SKM-1 (cell line): ENCODE results near the gene CRKL.
"Not testable (repeated sequence)": the region's sequence is repeated elsewhere in the genome, so short reads cannot be mapped to it uniquely, and the experiment has no call there.

Experiments
- DNase-seq: peaks from one replicate; lab custom pipeline; 2025; ENCODE audit not compliant: unreplicated experiment; lab: John Stamatoyannopoulos, UW

The CRKL gene

DNA sequence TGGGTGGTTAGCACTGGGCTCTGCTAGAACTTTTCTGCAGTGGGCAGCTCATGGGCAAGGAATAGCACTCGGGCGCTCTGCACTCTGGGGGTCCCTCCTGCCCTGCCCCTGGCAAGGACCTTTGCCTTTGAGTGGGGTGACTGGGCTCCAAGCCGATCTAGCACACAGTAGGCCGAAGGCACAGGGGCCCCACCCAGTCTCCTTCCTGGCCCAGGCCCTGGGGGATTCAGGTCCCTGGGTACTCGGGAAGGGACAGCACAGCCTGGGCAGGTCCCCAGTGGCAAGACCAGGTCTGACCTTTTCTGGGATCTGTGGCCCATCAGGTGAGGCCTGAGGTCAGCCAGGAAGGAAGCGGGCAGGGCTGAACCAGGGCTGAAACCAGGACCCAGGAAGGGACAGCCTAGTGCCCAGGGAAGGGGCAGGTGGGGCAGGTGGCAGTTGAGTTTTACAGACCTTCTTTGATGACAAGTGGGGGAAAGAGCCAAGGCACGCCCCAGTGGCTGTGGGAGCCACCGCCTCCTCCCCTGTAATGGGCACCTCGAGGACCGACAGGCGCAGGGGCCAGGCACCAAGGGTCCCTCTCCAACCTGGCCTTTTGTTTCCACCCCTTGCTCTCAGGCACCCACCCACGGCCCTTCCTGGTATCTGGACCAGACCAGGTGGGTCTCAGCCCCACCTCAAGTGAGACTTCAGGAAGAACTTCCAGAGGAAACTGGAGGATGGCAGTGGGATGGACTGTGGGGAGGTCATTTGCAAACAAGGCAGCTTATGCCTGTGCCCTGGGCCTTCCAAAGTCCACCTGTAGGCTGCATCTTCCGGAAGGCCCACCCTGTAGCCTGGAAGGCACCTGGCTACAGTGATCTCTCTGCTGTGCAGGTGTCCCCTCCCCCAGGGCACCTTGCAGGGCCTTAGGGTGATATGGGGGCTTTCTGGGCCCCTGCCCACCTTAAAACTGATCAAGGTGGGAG is 49.0 kb downstream of the CRKL start:
- DNase-seq, result no peak

GRCh38 chr22:20966883-20967696 is 49.9 kb downstream of the CRKL start, which contains the start of gene AIFM3:
Gene AIFM3 (plus strand): TSS chr22:20967255. CDS start chr22:20967945, 690 bp downstream.
- DNase-seq, result no peak

- DNase-seq, result no peak
Measured at GRCh38 chr22:20967697-20968211, 50.5 kb downstream of the CRKL start.

- peak; percentile 68 for DNase-seq
Measured at GRCh38 chr22:20968281-20968977, 51.2 kb downstream of the CRKL start.

- no peak for DNase-seq
Measured at GRCh38 chr22:20970939-20971657, 53.9 kb downstream of the CRKL start.

DNA sequence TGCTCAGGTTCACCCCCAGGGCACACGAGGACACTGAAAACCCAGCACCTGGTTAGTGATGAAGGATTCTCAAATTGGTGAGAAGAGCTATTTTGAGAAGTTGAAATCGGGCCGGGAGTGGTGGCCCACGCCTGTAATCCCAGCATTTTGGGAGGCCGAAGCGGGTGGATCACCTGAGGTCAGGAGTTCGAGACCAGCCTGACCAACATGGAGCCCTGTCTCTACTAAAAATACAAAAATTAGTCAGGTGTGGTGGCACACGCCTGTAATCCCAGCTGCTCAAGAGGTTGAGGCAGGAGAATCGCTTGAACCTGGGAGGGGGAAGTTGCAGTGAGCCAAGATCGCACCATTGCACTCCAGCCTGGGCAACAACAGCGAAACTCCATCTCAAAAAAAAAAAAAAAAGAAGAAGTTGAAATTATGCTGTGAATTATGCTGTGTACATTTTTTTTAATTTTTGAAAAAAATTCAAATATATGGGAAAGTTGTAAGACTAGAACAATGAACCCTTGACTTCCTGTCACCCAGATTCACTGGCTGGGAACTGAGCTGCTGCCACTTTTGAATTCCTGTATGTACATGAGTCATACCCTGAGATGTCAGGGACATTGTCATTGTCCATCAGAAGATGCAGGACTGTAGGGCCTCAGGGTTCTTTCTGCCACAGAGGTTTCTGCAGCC is 54.9 kb downstream of the CRKL start:
- DNase-seq, result not testable (repeated sequence)

DNA sequence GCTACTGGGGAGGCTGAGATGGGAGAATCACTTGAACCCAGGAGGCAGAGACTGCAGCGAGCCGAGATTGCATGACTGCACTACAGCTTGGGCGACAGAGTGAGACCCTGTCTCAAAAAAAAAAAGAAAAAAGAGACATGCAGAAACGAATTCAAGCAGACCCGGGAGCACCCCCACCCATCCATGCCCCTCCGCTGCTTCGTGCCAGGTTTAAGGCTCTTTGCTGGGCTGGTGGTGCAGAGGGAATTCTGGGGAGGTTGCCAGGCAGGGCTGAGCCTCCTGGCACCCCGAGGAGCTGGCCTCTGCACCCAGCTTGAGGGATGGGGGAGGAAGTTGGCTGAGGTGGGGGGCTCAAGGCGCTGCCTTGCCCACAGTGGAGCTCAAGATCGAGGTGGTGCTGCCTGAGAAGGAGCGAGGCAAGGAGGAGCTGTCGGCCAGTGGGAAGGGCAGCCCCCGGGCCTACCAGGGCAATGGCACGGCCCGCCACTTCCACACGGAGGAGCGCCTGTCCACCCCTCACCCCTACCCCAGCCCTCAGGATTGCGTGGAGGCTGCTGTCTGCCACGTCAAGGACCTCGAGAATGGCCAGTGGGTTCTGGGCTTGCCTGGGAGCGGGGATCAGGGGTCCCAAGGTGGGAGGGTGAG is 55.8 kb downstream of the CRKL start:
- no peak for DNase-seq

DNA sequence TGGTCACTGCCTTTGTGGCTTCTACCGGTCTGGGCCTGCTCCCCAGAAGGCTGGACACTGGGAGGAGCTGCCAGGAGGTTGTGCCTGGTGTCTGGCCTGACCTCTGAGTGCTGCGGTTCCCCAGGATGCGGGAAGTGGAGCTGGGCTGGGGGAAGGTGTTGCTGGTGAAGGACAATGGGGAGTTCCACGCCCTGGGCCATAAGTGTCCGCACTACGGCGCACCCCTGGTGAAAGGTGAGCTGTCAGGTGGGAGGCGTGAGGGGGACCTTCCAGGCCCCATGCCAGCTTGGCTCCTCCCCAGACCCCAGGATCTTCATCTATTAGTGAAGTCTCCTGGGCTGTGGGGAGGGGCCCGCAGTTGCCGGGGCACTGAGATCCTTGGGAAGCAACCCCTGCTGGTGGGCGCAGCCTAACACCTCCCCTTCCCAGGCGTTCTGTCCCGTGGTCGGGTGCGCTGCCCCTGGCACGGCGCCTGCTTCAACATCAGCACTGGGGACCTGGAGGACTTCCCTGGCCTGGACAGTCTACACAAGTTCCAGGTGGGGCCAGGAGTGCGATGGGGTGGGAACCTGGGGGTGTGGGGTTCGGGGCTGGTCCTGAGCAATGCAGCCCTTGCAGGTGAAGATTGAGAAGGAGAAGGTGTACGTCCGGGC is 56.6 kb downstream of the CRKL start:
- no peak for DNase-seq

DNA sequence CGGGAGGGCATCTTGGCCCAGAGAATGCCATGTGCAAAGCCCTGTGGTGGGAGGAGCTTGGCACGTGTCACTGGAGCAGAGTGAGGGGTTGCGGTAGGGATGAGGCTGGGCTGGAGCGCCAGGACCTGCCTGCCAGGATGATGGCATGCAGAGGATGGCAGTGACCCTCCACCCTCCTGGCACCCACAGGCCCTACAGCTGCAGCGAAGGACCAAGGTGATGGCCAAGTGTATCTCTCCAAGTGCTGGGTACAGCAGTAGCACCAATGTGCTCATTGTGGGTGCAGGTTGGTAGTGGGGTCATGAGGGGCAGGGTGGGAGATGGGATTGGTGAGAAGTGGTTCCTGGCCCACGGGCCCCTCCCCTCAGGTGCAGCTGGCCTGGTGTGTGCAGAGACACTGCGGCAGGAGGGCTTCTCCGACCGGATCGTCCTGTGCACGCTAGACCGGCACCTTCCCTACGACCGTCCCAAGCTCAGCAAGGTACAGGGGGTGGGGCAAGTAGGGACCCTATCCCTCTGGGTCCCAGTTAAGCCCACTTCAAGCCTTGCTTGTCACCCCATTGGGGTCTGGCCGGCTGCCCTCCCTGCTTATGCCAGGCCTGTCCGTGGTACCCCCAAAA is 57.2 kb downstream of the CRKL start:
- no peak for DNase-seq

DNA sequence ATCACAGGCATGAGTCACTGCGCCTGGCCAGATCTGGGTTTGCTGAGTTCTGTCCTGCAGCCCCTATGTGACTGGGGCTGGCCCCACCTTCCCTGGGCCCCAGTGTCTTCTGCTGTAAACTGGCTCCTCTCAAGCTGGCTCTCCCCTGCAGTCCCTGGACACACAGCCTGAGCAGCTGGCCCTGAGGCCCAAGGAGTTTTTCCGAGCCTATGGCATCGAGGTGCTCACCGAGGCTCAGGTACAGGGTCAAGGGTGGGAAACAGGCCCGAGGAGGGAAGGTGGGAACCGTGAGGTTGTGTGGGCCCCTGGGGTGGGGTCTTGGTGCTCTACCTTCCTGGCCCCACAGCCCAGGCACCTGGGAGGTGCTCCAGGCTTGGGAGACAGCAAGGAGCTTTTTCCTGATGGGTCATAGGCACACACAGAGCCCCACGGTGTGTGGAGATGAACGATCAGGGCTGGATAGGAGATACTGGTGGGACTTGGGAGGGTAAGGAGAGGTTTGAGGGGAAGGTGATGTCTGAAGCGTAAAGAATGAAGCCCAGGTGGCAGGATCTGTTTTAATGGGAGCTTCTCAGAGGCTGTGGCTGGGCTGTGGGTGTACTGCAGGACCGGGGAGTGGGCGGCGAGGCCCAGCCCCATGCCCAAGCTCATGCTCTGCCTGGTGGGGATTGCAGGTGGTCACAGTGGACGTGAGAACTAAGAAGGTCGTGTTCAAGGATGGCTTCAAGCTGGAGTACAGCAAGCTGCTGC is 58.5 kb downstream of the CRKL start:
- no peak for DNase-seq

- no peak for DNase-seq
Measured at GRCh38 chr22:20976291-20976877, 59.2 kb downstream of the CRKL start.

DNA sequence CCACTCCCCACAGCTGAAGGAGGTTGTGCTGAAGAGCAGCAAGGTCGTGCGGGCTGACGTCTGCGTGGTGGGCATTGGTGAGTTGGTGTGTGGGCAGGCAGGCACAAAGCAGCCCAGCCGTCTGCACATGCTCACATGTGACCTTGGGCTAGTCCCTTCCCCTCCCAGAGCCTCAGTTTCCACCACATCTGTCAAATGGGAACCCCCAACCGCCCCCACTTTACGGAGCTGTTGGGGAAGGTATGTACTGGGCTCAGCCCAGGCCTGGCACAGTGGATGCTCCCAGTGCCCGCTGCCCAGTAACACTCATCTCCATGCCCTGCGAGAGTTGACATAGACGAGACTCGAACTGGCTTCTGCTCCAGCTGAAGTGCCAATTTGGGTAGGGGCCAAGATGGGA is 59.8 kb downstream of the CRKL start:
- DNase-seq, result no peak

DNA sequence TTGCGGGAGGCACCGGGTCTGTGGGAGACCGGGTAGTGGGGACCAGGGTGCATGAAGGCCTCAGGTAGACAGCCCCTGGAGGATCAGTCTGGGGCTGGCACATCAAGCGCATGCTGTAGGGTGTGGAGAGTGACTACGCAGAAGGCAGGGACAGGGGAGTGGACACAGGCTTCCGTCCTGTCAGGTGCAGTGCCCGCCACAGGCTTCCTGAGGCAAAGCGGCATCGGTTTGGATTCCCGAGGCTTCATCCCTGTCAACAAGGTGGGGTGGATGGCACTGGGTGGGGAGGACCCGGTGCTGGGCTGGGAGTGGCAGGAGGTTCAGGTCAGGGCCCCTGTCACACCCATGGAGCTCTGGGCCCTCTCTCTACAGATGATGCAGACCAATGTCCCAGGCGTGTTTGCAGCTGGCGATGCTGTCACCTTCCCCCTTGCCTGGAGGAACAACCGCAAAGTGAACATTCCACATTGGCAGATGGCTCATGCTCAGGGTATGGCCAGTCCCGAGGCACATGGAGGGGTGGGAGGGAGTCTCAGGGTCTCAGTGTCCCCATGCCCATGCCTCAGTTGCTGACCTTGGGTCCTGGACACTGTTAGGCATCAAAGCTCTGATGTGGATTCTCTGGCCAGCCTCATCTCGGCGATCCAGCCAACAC is 60.4 kb downstream of the CRKL start:
- DNase-seq, result no peak

DNA sequence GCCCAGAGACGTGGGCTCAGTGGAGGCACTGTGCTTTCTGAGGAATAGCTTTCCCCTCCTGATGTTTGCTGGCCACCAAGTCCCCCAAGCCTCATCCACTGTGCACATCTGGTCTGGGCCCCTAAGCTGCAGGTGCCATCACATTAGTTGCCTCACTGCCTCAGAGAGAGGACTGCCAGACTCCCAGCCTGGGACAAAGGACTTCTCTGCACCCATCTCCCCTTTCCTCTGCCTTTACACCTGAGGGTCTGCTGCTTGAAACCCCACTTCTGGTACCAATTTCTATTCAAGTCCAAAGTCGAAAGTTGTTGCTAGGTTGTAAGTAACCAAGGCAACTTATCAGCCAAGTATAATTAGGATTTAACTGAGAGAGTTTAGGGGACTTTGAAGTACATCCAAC is 61.2 kb downstream of the CRKL start:
- DNase-seq, result no peak

GRCh38 chr22:20979243-20979809 is 62.1 kb downstream of the CRKL start:
- DNase-seq, result no peak

GRCh38 chr22:20979940-20980453 is 62.8 kb downstream of the CRKL start:
- DNase-seq, result no peak
